WI38 (cell line): ENCODE results near the gene IL10RA.

Source experiments
- H3K4me3 ChIP-seq: 2 replicates; pipeline ENCODE4 v1.5.1; 2011; ENCODE audit warnings: low read depth, mild to moderate bottlenecking, control low read depth, low read length
- CTCF ChIP-seq: IDR thresholded peaks from 2 replicates; pipeline ENCODE4 v1.5.1; 2012; ENCODE audit warnings: low read depth, mild to moderate bottlenecking, control low read depth, low read length

IL10RA gene

DNA sequence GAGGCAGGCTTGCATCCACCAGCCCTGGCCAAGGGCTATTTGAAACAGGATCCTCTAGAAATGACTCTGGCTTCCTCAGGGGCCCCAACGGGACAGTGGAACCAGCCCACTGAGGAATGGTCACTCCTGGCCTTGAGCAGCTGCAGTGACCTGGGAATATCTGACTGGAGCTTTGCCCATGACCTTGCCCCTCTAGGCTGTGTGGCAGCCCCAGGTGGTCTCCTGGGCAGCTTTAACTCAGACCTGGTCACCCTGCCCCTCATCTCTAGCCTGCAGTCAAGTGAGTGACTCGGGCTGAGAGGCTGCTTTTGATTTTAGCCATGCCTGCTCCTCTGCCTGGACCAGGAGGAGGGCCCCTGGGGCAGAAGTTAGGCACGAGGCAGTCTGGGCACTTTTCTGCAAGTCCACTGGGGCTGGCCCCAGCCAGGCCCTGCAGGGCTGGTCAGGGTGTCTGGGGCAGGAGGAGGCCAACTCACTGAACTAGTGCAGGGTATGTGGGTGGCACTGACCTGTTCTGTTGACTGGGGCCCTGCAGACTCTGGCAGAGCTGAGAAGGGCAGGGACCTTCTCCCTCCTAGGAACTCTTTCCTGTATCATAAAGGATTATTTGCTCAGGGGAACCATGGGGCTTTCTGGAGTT is 13.3 kb downstream of the IL10RA start:
- no peak overlapping the region for H3K4me3 ChIP-seq
- no peak for TF ChIP-seq CTCF

DNA sequence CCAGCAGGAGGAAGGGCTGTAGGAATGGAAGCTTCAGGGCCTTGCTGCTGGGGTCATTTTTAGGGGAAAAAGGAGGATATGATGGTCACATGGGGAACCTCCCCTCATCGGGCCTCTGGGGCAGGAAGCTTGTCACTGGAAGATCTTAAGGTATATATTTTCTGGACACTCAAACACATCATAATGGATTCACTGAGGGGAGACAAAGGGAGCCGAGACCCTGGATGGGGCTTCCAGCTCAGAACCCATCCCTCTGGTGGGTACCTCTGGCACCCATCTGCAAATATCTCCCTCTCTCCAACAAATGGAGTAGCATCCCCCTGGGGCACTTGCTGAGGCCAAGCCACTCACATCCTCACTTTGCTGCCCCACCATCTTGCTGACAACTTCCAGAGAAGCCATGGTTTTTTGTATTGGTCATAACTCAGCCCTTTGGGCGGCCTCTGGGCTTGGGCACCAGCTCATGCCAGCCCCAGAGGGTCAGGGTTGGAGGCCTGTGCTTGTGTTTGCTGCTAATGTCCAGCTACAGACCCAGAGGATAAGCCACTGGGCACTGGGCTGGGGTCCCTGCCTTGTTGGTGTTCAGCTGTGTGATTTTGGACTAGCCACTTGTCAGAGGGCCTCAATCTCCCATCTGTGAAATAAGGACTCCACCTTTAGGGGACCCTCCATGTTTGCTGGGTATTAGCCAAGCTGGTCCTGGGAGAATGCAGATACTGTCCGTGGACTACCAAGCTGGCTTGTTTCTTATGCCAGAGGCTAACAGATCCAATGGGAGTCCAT is 14.1 kb downstream of the IL10RA start:
- no peak overlapping the region for H3K4me3 ChIP-seq
- TF ChIP-seq CTCF: no peak

GRCh38 chr11:118000850-118001228 is 14.6 kb downstream of the IL10RA start:
- no peak overlapping the region for H3K4me3 ChIP-seq
- no peak for TF ChIP-seq CTCF

DNA sequence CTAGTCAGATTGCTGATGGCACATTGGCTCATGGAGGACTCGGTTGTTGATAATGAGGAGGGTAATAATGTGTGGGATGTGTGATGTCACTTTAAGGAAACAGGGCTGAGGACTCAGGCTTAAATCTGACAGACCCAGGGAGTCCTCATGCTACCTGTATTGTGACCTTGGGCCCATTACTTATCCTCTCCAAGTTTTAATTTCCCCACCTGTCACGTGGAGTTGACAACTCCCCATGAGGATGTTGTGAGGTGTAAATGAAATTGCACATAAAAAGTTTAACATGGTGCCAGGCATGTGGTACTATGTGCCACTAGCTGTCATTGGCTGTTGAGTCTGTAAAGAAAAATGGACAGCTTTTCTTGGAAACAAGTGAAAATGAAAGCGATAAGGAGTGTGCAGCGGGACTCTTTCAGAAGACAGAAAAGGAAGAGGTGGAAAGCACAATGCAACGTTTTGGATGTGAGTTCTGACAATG is 15.3 kb downstream of the IL10RA start:
- no peak overlapping the region for H3K4me3 ChIP-seq
- no peak for TF ChIP-seq CTCF

GRCh38 chr11:118002010-118002540 is 15.9 kb downstream of the IL10RA start:
- no peak overlapping the region for H3K4me3 ChIP-seq
- TF ChIP-seq CTCF: no peak

DNA sequence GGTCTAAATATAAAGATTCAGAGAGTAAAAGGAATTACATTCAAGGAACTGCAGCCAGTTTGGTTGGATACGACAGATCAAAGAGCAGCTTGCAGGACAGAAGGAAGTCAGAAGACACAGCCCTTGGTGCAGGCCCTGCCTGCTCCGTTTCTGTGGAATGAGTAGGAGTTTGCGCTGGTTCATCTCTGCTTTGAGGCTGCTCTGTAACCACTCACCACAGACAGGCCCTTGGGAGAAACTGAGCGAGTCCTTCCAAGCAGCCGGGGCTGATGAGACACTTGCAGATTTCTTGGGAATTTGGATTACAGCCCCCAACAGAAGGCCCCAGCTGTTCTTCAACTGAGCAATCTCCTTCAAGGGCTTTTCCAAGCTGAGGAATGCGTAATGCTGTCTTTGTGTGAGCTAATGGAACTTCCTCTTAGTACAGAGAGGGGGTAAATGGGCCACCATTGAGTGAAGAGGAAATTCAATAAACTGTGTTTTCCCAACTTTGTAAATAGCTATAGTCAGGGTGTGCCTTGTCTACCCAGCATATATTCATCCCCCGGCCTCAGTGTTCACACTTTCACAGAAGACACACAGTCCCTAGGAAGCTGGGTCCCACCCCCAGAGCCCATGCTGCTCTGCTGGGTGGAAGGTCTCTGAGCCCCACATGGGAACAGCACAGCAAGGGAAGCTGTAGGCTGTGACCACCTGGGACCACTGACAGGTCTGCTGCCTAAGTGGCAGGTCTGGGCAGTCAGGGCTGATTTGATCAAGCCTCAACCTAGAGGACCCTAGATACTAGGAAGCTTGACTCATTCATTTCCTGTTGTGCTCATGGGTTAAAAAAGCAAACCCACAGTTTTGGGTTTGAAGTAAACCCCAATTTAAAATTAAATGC is 16.6 kb downstream of the IL10RA start:
- TF ChIP-seq CTCF: no peak
- no peak overlapping the region for H3K4me3 ChIP-seq
